IgD-negative memory B cell (primary cell): ENCODE measurements around the gene ZDHHC24. TPM values are rescaled to one million over a fixed set of nuclear protein-coding genes. Genes with fewer than 3 reads are reported as not detected.
A peak's percentile ranks its signal among the peaks of the same experiment; 100 is the strongest.

ENCODE experiments used
- H3K27ac Mint-ChIP-seq, 3 donors: one replicate each; pipeline ENCODE4 v1.8.0; 2020 to 2022; ENCODE audit warnings: mild to moderate bottlenecking in 3 of 3, mixed read lengths in 3 of 3, moderate library complexity in 1 of 3
- H3K27me3 Mint-ChIP-seq: one replicate; pipeline ENCODE4 v1.8.0; 2021; ENCODE audit warnings: mixed read lengths
- H3K36me3 Mint-ChIP-seq: one replicate; pipeline ENCODE4 v1.8.0; 2020; ENCODE audit warnings: mild to moderate bottlenecking, mixed read lengths
- H3K4me1 Mint-ChIP-seq, 3 donors: one replicate each; pipeline ENCODE4 v1.8.0; 2020 to 2022; ENCODE audit warnings: mixed read lengths in 3 of 3, mild to moderate bottlenecking in 1 of 3
- H3K4me3 Mint-ChIP-seq, 4 donors: one replicate each; pipeline ENCODE4 v1.8.0; 2020 to 2022; ENCODE audit warnings: mild to moderate bottlenecking in 4 of 4, mixed read lengths in 4 of 4, moderate library complexity in 3 of 4
- H3K9me3 Mint-ChIP-seq, 3 donors: one replicate each; pipeline ENCODE4 v1.8.0; 2020 to 2021; ENCODE audit warnings: mixed read lengths in 3 of 3, mild to moderate bottlenecking in 1 of 3
- polyA plus RNA-seq: library from polyadenylated mRNA; unstranded; fragments of 300-500 nt; fragmentation: Illumina TruSeq; gene quantifications from one replicate; pipeline ENCODE4 v1.2.3, GENCODE V29; 2021

ZDHHC24 gene
- polyA plus RNA-seq, 1 donor from 2014 or later, result 21.6 TPM

DNA sequence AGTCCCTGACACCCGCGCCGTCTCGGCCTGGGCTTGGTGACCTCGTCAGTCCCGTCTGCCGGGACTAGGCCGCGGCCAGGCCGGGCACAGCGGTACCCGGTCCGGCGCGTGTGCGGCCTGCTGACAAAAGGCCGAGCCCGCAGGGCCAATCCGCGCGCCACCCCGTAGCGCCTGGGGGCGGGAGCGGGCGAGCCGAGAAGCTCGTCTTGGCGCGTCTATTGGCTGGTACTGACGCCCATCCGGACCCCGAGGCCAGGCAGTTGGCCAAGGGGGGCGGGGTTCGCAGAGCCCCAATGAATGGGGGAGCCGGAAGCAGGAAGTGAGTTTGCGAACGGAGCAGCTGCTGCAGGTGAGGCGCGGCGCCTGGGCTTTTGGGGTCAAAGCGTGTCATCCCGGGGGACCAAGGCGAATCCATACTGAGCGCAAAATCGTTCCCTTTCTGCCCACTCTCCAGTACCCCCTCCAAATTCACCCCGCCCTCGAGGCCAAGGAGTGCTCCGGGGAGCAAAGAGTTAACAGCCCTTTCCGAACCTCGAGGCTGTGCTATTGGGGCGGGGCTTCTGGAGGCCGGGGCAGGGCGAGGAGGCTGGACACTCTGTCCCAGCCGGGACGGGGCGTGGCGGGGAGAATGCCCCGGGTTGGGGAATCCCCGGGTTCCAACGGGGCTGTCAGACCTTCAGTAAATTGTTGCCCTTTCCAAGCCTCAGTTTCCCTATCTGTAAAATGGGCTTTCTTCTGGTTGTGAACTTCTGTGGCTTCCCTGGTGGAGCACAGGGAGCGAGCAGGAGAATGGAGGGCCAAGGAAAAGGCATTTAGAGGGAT, 65.5 kb downstream of the ZDHHC24 start, which contains the start of gene DPP3:
DPP3 (plus strand) TSS at position 318 of the 822 bp plus-strand sequence. CDS start 1,767 bp downstream, outside the sequence.
- H3K36me3 Mint-ChIP-seq, result no peaks in the 10 kb centered on the region
- peak within 1 kb of the TSS; percentile 92 to 95 (median 93) for H3K4me3 Mint-ChIP-seq
- no peaks in the 10 kb centered on the region for H3K27me3 Mint-ChIP-seq
- H3K9me3 Mint-ChIP-seq, result no peaks in the 10 kb centered on the region
- H3K4me1 Mint-ChIP-seq, result peaks cover 4 to 16% (median 15%) of the 10 kb centered on the region in 3 donors
- H3K27ac Mint-ChIP-seq, result peak within 1 kb of the TSS; percentile 76 to 96 (median 94)

DNA sequence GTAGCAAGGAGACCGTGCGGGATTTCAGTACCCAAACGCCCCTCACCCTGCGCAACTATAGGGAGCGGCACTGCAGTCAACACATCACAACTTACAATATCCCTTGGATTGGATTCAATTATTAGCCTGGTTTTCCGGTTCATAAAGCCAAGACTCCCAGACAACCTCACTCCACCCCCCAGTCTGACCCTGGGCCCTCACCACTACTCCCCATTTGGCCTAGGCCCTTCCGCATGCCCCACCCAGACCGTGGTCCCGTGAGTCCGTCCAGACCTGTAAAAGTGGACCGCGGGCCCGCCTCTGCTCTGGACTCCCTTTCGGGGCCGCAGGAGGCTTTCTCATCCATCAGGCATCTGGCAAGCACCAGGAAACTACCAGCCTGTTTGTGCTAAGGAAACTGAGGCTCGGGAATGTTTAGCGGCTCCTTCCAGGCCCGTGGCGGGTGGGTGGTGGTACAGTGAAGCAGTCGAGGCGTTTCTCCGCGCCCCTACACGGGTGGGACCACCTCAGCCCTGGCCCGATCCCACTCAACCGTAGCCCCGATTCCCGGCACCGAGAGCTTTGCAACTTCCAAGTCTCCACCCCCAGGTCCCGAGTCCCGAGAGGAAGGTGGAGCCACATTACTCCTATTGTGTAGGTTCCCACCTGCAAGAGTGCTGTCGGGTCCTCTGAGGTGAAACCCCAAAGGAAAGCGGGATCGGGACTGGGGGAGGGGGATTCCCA, 66.3 kb downstream of the ZDHHC24 start:
- no peaks in the 10 kb centered on the region for H3K27me3 Mint-ChIP-seq
- H3K27ac Mint-ChIP-seq, result peak overlapping the region; percentile 76 to 96 (median 94)
- H3K9me3 Mint-ChIP-seq, result no peaks in the 10 kb centered on the region
- H3K4me3 Mint-ChIP-seq, result peak overlapping the region; percentile 92 to 95 (median 93)
- H3K4me1 Mint-ChIP-seq, result peaks cover 4 to 16% (median 15%) of the 10 kb centered on the region in 3 donors
- H3K36me3 Mint-ChIP-seq, result no peaks in the 10 kb centered on the region

DNA sequence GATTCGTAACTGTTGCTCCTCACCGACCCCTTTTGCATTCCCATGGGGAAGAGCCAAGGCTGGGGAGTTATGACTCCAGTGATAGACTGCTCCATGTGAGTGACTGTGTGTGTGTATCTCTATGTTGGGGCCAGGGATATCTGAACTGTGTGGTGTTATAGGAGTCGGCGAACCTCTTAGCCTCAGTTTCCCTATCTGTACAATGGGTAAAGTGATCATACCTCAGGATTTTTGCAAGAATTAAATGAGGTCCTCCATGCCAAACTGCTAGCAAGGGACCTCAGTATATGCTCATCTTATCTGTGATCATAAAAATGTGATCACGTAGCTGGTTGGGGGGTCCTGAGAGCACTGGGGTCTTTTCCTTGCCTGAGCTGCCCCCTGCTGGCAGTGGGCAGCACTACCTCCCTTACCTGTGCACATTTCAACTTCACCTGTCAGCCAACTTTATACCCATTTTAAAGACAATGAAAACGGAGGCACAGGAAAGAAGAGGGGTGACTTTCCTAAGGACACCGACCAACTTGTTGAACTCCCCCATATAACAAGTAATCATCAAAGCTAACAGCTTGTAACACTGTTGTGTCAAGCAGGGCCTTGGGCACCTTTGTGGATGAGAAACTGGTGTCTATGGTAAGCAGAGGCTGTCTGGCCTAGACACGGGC, 67.0 kb downstream of the ZDHHC24 start:
- peak overlapping the region in 2 of 3 donors; percentile 76 to 96 for H3K27ac Mint-ChIP-seq

DNA sequence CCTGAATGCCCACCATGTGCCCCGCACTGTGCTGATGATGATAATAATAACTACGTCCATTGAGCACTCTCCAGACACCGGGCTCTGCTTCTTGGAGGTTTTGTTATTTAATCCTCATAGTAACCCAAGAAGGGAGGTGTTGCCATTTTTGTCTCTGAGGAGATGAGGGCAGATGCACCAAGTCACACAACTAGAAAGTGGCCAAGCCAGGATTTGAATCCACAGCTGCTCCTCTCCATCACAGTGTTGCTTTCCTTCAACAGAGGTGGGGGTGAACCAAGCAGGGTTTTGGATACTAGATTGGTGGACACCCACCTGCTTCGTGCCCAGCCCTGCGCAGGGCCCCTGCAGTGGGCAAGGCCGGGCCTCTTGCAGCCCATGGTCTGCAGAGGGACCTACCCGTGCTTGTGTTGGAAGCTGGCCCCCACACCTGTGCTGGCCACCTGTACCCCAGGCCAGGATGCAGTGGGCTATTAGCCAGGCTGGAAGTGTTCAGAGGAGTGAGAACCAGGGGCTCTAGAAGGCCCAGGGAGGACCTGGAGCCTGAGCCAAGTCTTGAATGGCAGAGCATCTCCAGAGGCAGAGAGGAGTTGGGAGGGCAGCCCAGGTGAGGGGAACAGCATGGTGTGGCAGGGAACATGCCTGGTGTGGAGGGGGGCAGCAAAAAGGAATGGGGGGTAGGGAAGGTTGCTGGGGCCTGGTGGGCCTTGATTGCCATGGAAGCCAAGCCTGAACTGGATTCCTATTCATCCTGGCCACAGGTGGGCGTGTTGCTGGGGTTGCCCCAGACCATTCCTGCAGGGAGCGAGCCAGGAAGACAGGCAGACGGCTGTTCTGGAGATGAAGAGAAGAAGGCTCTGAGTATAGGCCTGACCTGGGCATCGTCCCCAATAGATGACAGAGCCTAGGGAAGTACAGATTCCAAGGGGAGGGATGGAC, 68.3 kb downstream of the ZDHHC24 start:
- H3K36me3 Mint-ChIP-seq, result no peaks in the 10 kb centered on the region
- no peaks in the 10 kb centered on the region for H3K9me3 Mint-ChIP-seq
- peak overlapping the region in 1 of 4 donors; percentile 78 for H3K4me3 Mint-ChIP-seq
- peaks cover 4 to 16% (median 15%) of the 10 kb centered on the region in 3 donors for H3K4me1 Mint-ChIP-seq
- H3K27ac Mint-ChIP-seq, result no peak overlapping the region
- no peaks in the 10 kb centered on the region for H3K27me3 Mint-ChIP-seq

More for the DNA sequence above, 67.0 kb downstream of the ZDHHC24 start:
- Mint-ChIP-seq H3K4me3 (peak overlapping the region; percentile 92 to 95 (median 93)), H3K36me3 (no peaks in the 10 kb centered on the region), H3K9me3 (no peaks in the 10 kb centered on the region), H3K27me3 (no peaks in the 10 kb centered on the region), H3K4me1 (peaks cover 4 to 16% (median 15%) of the 10 kb centered on the region in 3 donors)

DNA sequence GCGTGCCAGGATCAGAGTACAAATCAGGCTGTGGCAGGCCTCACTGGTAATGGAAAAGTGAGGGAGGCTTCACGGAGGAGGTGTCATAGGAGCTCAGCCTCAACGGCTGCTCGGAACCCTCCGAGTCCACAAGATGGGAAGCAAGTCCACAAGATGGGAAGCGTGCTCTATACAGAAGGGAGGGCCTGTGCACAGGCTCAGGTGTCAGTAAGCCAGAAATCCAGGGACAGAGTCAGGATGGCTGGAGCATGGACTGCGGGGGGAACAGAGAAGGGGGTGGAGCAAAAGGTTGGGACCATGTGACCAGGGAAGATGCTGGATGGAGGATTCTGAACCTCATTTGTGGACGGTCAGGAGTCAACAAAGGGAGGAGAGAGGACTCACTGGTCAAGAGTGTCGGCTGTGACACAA, 69.0 kb downstream of the ZDHHC24 start:
- H3K9me3 Mint-ChIP-seq, result no peaks in the 10 kb centered on the region
- H3K4me3 Mint-ChIP-seq, result peak overlapping the region in 1 of 4 donors; percentile 78
- no peaks in the 10 kb centered on the region for H3K36me3 Mint-ChIP-seq
- peak overlapping the region in 1 of 3 donors; percentile 84 for H3K27ac Mint-ChIP-seq
- H3K27me3 Mint-ChIP-seq, result no peaks in the 10 kb centered on the region
- peaks cover 4 to 16% (median 15%) of the 10 kb centered on the region in 3 donors for H3K4me1 Mint-ChIP-seq

DNA sequence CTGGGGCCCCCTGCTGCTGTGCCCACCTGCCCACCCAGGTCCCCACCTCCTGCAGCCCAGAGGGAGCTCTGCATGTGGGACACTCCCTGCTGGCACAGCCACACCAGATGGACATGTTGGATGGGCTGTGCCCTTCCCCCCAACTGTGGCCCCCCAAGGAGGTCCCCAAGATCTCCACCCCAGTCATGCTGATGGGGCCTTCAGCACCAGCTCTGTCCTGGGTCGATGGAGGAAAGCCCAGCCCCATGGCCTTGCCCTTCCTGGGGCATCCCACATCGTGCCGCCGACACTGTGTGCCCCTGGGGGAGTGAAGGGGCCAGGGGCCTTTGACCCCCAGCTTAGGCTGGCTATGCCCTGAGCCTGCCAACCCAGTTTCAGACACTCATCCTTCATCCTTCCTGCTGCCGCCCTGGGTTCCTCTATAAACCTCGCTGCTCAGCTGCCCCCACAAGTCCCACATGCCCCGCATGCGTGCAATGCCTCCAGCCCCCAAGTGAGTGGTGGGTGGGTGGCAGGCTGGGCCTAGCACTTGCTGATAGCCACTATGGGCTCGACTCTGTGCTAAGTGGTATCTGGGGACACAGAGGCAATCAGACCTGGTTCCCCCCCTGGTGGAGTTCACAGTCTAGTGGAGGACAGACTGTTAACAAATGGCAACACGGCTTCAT, 69.5 kb downstream of the ZDHHC24 start:
- H3K27me3 Mint-ChIP-seq, result no peaks in the 10 kb centered on the region
- H3K27ac Mint-ChIP-seq, result peak overlapping the region in 1 of 3 donors; percentile 84
- no peaks in the 10 kb centered on the region for H3K9me3 Mint-ChIP-seq
- H3K4me1 Mint-ChIP-seq, result peaks cover 4 to 15% (median 14%) of the 10 kb centered on the region in 3 donors
- no peaks in the 10 kb centered on the region for H3K36me3 Mint-ChIP-seq
- H3K4me3 Mint-ChIP-seq, result peak overlapping the region in 1 of 4 donors; percentile 78

DNA sequence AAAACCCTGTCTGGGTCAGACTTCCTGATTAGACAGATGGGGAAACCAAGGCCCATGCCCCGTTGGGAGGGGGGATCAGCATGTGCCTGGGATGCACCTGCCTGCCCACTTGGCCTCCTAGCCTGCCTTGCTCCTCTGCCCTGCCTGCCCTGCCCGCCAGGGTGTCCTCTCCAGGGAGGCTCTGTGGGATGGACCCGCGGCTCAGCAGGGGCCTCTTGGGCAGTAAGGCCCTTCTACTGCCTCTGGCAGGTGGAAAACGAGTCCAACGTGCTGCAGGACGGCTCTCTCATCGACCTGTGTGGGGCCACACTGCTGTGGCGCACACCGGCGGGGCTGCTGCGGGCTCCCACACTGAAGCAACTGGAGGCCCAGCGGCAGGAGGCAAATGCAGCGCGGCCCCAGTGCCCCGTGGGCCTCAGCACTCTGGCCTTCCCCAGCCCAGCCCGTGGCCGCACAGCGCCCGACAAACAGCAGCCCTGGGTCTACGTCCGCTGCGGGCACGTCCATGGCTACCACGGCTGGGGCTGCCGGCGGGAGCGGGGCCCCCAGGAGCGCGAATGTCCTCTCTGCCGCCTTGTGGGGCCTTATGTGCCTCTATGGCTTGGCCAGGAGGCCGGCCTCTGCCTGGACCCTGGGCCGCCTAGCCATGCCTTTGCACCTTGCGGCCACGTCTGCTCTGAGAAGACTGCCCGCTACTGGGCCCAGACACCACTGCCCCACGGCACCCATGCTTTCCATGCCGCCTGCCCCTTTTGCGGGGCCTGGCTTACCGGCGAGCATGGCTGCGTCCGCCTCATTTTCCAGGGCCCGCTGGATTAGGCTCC, 70.3 kb downstream of the ZDHHC24 start:
- peaks cover 4 to 11% (median 10%) of the 10 kb centered on the region in 3 donors for H3K4me1 Mint-ChIP-seq
- no peaks in the 10 kb centered on the region for H3K9me3 Mint-ChIP-seq
- H3K27ac Mint-ChIP-seq, result no peak overlapping the region
- no peak overlapping the region for H3K4me3 Mint-ChIP-seq
- H3K27me3 Mint-ChIP-seq, result no peaks in the 10 kb centered on the region
- no peaks in the 10 kb centered on the region for H3K36me3 Mint-ChIP-seq

DNA sequence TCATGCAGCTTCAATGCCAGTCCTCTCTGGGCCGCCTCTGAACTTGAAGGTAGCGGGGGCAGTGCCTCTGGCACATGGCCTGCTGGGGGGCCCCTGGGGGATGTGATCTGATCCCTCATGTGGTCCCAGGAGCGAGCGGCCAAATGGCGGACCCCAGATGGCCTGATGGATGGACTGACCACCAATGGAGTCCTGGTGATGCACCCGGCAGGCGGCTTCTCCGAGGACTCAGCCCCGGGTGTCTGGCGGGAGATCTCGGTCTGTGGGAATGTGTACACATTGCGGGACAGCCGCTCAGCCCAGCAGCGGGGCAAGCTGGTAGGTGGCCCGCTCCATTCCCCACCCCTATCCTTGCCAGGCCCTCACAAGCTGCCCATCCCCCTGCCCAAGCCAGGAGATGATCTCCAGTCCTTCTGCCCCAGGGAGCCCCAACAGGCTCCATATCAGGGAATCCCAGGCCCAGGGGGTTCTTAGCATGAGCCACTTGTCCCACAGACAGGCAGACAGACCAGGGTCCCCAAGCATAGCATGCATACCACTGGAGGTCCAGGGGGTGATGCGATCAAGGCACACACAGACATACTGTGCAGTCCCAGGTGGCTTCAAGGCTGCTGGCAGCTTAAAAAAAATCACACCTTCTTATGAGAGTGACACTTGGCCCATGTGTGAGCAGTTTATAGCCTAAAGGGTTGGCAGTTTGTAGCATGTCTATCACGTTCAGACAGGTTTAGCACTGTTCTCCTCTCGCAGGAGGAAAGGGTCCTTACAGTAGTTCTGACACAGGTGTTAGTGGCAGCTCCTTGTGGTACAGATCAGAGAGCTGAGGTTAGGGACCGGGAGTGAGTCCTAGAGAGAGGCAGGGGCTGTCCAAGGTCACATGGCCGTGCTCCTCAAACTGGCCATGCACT, 72.0 kb downstream of the ZDHHC24 start:
- H3K36me3 Mint-ChIP-seq, result peaks cover 2% of the 10 kb centered on the region
- no peaks in the 10 kb centered on the region for H3K27me3 Mint-ChIP-seq
- H3K27ac Mint-ChIP-seq, result no peak overlapping the region
- peak overlapping the region in 1 of 4 donors; percentile 38 for H3K4me3 Mint-ChIP-seq
- no peaks in the 10 kb centered on the region for H3K9me3 Mint-ChIP-seq
- H3K4me1 Mint-ChIP-seq, result peaks cover under 1 to 3% (median 2%) of the 10 kb centered on the region in 3 donors

DNA sequence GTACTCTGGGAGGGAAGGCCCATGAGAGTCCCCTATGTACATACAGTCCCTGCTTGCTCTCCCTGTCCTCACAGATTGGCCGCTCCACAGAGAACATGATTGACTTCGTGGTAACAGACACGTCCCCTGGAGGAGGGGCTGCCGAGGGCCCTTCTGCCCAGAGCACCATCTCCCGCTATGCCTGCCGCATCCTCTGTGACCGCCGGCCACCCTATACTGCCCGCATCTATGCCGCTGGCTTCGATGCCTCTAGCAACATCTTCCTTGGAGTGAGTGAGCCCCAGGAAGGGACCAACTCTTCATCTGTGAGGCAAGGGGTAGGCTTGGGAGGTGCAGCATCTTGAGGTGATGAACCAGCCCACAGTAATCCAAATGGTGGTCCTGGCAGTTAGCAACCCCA, 72.7 kb downstream of the ZDHHC24 start:
- Mint-ChIP-seq H3K4me1 (peaks cover 0 to 2% (median 0%) of the 10 kb centered on the region in 3 donors), H3K27me3 (no peaks in the 10 kb centered on the region), H3K27ac (peak overlapping the region in 1 of 3 donors; percentile 67), H3K4me3 (peak overlapping the region in 1 of 4 donors; percentile 32), H3K9me3 (no peaks in the 10 kb centered on the region), H3K36me3 (peaks cover 2% of the 10 kb centered on the region)

DNA sequence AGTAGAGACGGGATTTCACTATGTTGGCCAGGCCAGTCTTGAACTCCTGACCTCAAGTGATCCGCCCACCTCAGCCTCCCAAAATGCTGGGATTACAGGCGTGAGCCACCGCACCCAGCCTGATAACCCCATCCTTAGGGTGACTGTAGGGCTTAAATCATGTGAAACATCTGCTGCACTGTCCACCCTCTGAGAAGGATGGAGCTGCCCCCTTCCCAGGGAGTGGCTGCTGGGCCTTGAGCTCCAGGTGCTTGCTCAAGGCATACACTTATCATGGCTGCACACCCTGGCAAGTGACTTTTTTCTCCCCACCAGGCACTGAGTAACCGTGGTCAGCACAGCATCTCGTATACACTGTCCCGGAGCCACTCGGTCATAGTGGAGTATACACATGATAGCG, 73.8 kb downstream of the ZDHHC24 start:
- Mint-ChIP-seq H3K4me3 (peak overlapping the region in 1 of 4 donors; percentile 32), H3K27ac (no peak overlapping the region), H3K4me1 (peaks cover 0 to 5% (median 2%) of the 10 kb centered on the region in 3 donors), H3K27me3 (no peaks in the 10 kb centered on the region), H3K9me3 (no peaks in the 10 kb centered on the region), H3K36me3 (peaks cover 2% of the 10 kb centered on the region)

DNA sequence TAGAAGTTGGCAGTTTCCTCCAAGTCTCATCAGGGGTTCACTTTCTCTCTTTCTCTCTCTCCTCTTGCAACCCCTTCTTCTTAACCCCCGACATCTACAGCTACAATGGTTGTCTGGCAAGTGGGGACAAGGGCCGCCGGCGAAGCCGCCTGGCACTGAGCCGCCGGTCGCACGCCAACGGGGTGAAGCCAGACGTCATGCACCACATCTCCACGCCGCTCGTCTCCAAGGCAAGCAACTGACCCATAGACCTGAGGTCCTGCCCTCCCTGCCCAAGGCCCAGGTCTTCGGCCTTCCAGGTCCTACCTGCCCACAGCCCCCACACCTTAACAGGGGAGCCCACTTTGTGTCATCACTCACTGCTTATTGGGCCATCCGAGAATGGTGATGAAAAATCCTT, 74.7 kb downstream of the ZDHHC24 start:
- Mint-ChIP-seq H3K9me3 (no peaks in the 10 kb centered on the region), H3K36me3 (peaks cover 2% of the 10 kb centered on the region), H3K27me3 (no peaks in the 10 kb centered on the region), H3K4me1 (peaks cover 0 to 5% (median 5%) of the 10 kb centered on the region in 3 donors), H3K4me3 (peak overlapping the region in 1 of 4 donors; percentile 74), H3K27ac (no peak overlapping the region)
